ENCODE results near the gene STMND1. TPM values are rescaled to one million over a fixed set of nuclear protein-coding genes. Genes with fewer than 3 reads are reported as not detected.

STMND1 gene
- total RNA-seq, 3 donors from 2014 or later (not counting 1 experiment from before 2014, with no cell fraction given) = not detected

DNA sequence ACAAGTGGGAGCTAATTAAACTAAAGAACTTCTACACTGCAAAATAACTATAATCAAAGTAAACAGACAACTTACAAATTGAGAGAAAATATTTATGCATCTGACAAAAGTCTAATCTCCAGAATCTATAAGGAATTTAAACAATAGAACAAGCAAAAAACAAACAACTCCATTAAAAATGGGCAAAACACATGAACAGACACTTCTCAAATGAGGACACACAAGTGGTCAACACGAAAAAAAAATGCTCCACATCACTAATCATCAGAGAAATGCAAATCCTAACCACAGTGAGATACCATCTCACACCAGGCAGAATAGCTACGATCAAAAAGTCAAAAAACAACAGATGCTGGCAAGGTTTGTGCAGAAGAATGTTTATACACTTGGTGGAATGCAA, 36.2 kb downstream of the STMND1 start:
- no peaks in the 10 kb centered on the region for H3K4me1 Mint-ChIP-seq
- TF ChIP-seq, protein P1, sequence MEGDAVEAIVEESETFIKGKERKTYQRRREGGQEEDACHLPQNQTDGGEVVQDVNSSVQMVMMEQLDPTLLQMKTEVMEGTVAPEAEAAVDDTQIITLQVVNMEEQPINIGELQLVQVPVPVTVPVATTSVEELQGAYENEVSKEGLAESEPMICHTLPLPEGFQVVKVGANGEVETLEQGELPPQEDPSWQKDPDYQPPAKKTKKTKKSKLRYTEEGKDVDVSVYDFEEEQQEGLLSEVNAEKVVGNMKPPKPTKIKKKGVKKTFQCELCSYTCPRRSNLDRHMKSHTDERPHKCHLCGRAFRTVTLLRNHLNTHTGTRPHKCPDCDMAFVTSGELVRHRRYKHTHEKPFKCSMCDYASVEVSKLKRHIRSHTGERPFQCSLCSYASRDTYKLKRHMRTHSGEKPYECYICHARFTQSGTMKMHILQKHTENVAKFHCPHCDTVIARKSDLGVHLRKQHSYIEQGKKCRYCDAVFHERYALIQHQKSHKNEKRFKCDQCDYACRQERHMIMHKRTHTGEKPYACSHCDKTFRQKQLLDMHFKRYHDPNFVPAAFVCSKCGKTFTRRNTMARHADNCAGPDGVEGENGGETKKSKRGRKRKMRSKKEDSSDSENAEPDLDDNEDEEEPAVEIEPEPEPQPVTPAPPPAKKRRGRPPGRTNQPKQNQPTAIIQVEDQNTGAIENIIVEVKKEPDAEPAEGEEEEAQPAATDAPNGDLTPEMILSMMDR (IDR thresholded peaks at IDR 0.05) = no peak
- H3K36me3 ChIP-seq (ENCODE audit: control insufficient read depth, insufficient read depth, low read length) = no peaks in the 10 kb centered on the region
- intact Hi-C loops (cut with micrococcal nuclease) = no loop called here
- peaks cover 2 to 9% of the 10 kb centered on the region in 2 donors for H3K9me3 Mint-ChIP-seq
- no peak overlapping the region for H3K4me3 ChIP-seq (ENCODE audit: low read length)
- ATAC-seq (no peak), DNase-seq (no peak)
- H3K27me3 ChIP-seq (ENCODE audit: control insufficient read depth, insufficient read depth, low read length) = no peaks in the 10 kb centered on the region
- H3K36me3 Mint-ChIP-seq = peaks cover 39% of the 10 kb centered on the region
- H3K27ac Mint-ChIP-seq = no peak overlapping the region
- peaks cover 9 to 29% of the 10 kb centered on the region in 2 donors for H3K27me3 Mint-ChIP-seq (ENCODE audit: low read depth in 2 of 2)
- H3K27ac ChIP-seq (ENCODE audit: low read length) = no peak overlapping the region
- H3K4me3 Mint-ChIP-seq = no peak overlapping the region
- no peaks in the 10 kb centered on the region for H3K4me1 ChIP-seq (ENCODE audit: control insufficient read depth, insufficient read depth, low read length)
- WGBS (ENCODE audit: insufficient coverage) = 34% methylated on average over 2 of the region's 2 CpGs
- peaks cover 3% of the 10 kb centered on the region for H3K9me3 ChIP-seq (ENCODE audit: control insufficient read depth, insufficient read depth, low read length)

DNA sequence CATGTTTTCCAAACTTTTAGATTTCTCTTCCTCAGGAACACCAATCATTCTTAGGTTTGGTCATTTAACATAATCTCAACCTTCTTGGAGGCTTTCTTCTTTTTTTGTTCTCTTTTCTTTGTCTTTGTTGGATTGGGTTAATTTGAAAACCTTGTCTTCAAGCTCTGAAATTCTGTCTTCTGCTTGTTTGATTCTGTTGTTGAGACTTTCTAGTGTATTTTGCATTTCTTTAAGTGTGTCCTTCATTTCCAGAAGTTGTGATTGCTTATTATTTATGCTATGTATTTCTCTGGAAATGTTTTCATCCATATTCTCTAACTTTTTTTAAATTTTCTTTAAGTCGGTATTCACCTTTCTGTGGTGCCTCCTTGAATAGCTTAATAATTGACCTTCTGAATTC, 42.2 kb downstream of the STMND1 start:
- Histone ChIP-seq H3K27ac (ENCODE audit: low read length) (no peak overlapping the region), H3K4me1 (ENCODE audit: control insufficient read depth, insufficient read depth, low read length) (no peaks in the 10 kb centered on the region), H3K36me3 (ENCODE audit: control insufficient read depth, insufficient read depth, low read length) (no peaks in the 10 kb centered on the region), H3K4me3 (ENCODE audit: low read length) (no peak overlapping the region), H3K9me3 (ENCODE audit: control insufficient read depth, insufficient read depth, low read length) (peaks cover 7% of the 10 kb centered on the region), H3K27me3 (ENCODE audit: control insufficient read depth, insufficient read depth, low read length) (no peaks in the 10 kb centered on the region)
- Mint-ChIP-seq H3K36me3 (peaks cover 17% of the 10 kb centered on the region), H3K4me3 (no peak overlapping the region), H3K4me1 (no peaks in the 10 kb centered on the region), H3K27ac (no peak overlapping the region), H3K27me3 (ENCODE audit: low read depth in 2 of 2) (peaks cover 0 to 14% of the 10 kb centered on the region in 2 donors), H3K9me3 (peaks cover 5 to 9% of the 10 kb centered on the region in 2 donors)
- TF ChIP-seq, protein P1 (IDR thresholded peaks at IDR 0.05) = no peak
- no peak for ATAC-seq
- WGBS (ENCODE audit: insufficient coverage) = 80% methylated on average over 1 of the region's 1 CpG
- intact Hi-C loops (cut with micrococcal nuclease) = no loop called here
- no peak for DNase-seq

DNA sequence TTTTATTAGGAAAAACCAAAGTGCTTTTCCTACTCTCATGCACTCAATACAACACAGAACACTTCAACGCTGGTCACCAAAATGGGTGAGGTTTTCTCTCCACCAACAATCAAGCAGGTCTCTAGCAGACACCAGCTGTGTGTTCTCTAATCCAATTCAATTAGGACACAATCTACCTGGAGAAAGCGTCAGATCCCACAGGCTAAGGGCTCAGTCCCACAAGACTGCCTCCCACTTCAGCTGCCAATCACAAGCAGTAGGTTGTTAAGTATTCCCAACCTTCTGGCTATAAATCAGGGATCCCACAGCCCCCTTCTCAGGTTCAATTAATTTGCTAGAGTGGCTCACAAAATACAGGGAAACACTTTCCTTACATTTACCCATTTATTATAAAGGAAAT, 47.7 kb downstream of the STMND1 start:
- H3K4me3 ChIP-seq (ENCODE audit: low read length) = no peak overlapping the region
- ATAC-seq (no peak), DNase-seq (no peak)
- TF ChIP-seq, protein P1 (IDR thresholded peaks at IDR 0.05) = no peak
- H3K27ac ChIP-seq (ENCODE audit: low read length) = no peak overlapping the region
- Mint-ChIP-seq H3K36me3 (peaks cover under 1% of the 10 kb centered on the region), H3K27me3 (ENCODE audit: low read depth in 2 of 2) (peaks cover 0 to 20% of the 10 kb centered on the region in 2 donors), H3K4me1 (no peaks in the 10 kb centered on the region), H3K27ac (no peak overlapping the region), H3K4me3 (no peak overlapping the region), H3K9me3 (peaks cover 0 to 2% of the 10 kb centered on the region in 2 donors)
- H3K4me1 ChIP-seq (ENCODE audit: control insufficient read depth, insufficient read depth, low read length) = no peaks in the 10 kb centered on the region
- no peaks in the 10 kb centered on the region for H3K27me3 ChIP-seq (ENCODE audit: control insufficient read depth, insufficient read depth, low read length)
- WGBS (ENCODE audit: insufficient coverage) = 85% methylated on average over 2 of the region's 2 CpGs
- no peaks in the 10 kb centered on the region for H3K36me3 ChIP-seq (ENCODE audit: control insufficient read depth, insufficient read depth, low read length)
- peaks cover under 1% of the 10 kb centered on the region for H3K9me3 ChIP-seq (ENCODE audit: control insufficient read depth, insufficient read depth, low read length)
- intact Hi-C loops (cut with micrococcal nuclease) = no loop called here

DNA sequence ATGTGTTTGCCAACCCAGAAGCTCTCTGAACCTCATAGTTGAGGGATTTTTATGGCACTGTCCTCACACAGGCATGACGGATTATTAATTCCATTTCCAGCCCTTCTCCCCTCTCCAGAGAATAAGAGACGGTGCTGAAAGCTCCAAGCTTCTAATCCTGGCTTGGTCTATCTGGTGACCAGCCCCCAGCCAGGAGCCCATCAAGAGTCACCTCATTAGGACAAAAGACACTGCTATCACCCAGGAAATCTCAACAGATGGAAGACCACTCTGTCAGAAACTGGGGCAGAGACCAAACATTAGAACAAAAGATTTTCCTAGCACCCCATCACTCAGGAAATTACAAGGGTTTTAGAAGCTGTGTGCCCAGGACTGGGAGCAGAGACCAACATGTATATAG, 48.2 kb downstream of the STMND1 start:
- no peak for ATAC-seq
- TF ChIP-seq, protein P1 (IDR thresholded peaks at IDR 0.05) = no peak
- 58% methylated on average over 2 of the region's 2 CpGs for WGBS (ENCODE audit: insufficient coverage)
- Histone ChIP-seq H3K27me3 (ENCODE audit: control insufficient read depth, insufficient read depth, low read length) (no peaks in the 10 kb centered on the region), H3K27ac (ENCODE audit: low read length) (no peak overlapping the region), H3K4me1 (ENCODE audit: control insufficient read depth, insufficient read depth, low read length) (no peaks in the 10 kb centered on the region), H3K36me3 (ENCODE audit: control insufficient read depth, insufficient read depth, low read length) (no peaks in the 10 kb centered on the region), H3K4me3 (ENCODE audit: low read length) (no peak overlapping the region), H3K9me3 (ENCODE audit: control insufficient read depth, insufficient read depth, low read length) (no peaks in the 10 kb centered on the region)
- no peak for DNase-seq
- H3K36me3 Mint-ChIP-seq = no peaks in the 10 kb centered on the region
- H3K4me1 Mint-ChIP-seq = no peaks in the 10 kb centered on the region
- no peak overlapping the region for H3K4me3 Mint-ChIP-seq
- intact Hi-C loops (cut with micrococcal nuclease) = no loop called here
- H3K27ac Mint-ChIP-seq = no peak overlapping the region
- H3K27me3 Mint-ChIP-seq (ENCODE audit: low read depth in 2 of 2) = peaks cover 0 to 20% of the 10 kb centered on the region in 2 donors
- H3K9me3 Mint-ChIP-seq = no peaks in the 10 kb centered on the region
